Heart left ventricle (tissue), 16 donors: ENCODE results near the gene ADAM17. TPM values are rescaled to one million over a fixed set of nuclear protein-coding genes. Genes with fewer than 3 reads are reported as not detected.

Experiments used
- ATAC-seq, 4 donors: fragments of 200-7000 bp; cut with Tn5 transposase; one replicate each; pipeline ENCODE4 v1.9.1; 2020 to 2022; ENCODE audit warnings: moderate library complexity in 4 of 4, mild to moderate bottlenecking in 3 of 4, moderate number of reproducible peaks in 1 of 4
- DNase-seq, 5 donors: peaks; one replicate each; pipeline ENCODE4 v3.0.0-alpha.2; 2020
- H3K27ac ChIP-seq, 12 donors: fragments of 200-600 bp; sonication (generic) in 4 of 12; one replicate each; pipeline versions ENCODE4 v1.5.0 to v1.8.0; 2016 to 2022; ENCODE audit warnings: mild to moderate bottlenecking in 2 of 12
- H3K27me3 ChIP-seq, 9 donors: fragments of 200-600 bp; sonication (generic) in 2 of 9; one replicate each; pipeline versions ENCODE4 v1.5.1 to v1.8.0; 2016 to 2022; ENCODE audit warnings: mild to moderate bottlenecking in 3 of 9
- H3K36me3 ChIP-seq, 9 donors: fragments of 200-600 bp; sonication (generic) in 2 of 9; one replicate each; pipeline versions ENCODE4 v1.5.0 to v1.8.0; 2018 to 2022; ENCODE audit warnings: mild to moderate bottlenecking in 2 of 9
- H3K4me1 ChIP-seq, 12 donors: fragments of 200-600 bp; sonication (generic) in 4 of 12; one replicate each; pipeline versions ENCODE4 v1.5.0 to v1.8.0; 2016 to 2022; ENCODE audit warnings: mild to moderate bottlenecking in 3 of 12
- H3K4me3 ChIP-seq, 12 donors: fragments of 200-600 bp; sonication (generic) in 4 of 12; one replicate each; pipeline versions ENCODE4 v1.5.0 to v1.8.0; 2017 to 2022; ENCODE audit warnings: mild to moderate bottlenecking in 9 of 12, moderate library complexity in 4 of 12
- H3K9me3 ChIP-seq, 12 donors: fragments of 200-600 bp; sonication (generic) in 4 of 12; one replicate each; pipeline versions ENCODE4 v1.5.0 to v1.8.0; 2016 to 2022; ENCODE audit warnings: mild to moderate bottlenecking in 1 of 12
- CTCF ChIP-seq, 12 donors: fragments of 200-600 bp; sonication (generic) in 4 of 12; IDR thresholded peaks; one replicate each; pipeline versions ENCODE4 v1.5.0 to v1.8.0; 2018 to 2022; ENCODE audit warnings: antibody characterized with exemption in 12 of 12, mild to moderate bottlenecking in 5 of 12
- POLR2A ChIP-seq, 2 donors: fragments of 450-650 bp; IDR thresholded peaks; one replicate each; pipeline ENCODE4 v1.6.1; 2017; ENCODE audit warnings: antibody characterized with exemption in 2 of 2, mild to moderate bottlenecking in 2 of 2, moderate library complexity in 2 of 2
- WGBS, 4 donors: extraction: QIAGEN DNeasy Blood & Tissue Kit in 2 of 4; methylation state at CpG; one replicate each; pipeline versions ENCODE4 v1.1.5 to v1.1.7; 2013 to 2018; 5-methylcytosine and 5-hydroxymethylcytosine counted together
- intact Hi-C, 10 donors: fragments of 100-400 bp; cut with DNase I; formaldehyde crosslinking; loops; one replicate each; pipeline versions ENCODE4 v1.11.1 to v1.14.2; 2022
- polyA plus RNA-seq, 2 donors: library from polyadenylated mRNA; stranded (reverse); fragments of 200-250 nt; gene quantifications; one replicate each; pipeline ENCODE4 v1.2.3, GENCODE V29; 2013
- total RNA-seq, 9 donors: library from RNA; depleted of rRNA in 2 of 9; stranded (reverse); fragments of >200 nt in 2 of 9; fragmentation: NEBNext Ultra II Directional in 3 of 9; extraction: Animal tissue kit (Norgen Biotek cat#: 25700) in 3 of 9; gene quantifications; one replicate each; pipeline versions ENCODE4 v1.1.0 to v1.2.4, GENCODE V29; 2016 to 2023
- donor health status: ischemic (EF 13 %, LVEDD 7.1; RV severe dilation, severe dysfunction).
- donor health status: healthy with polysubstance abuse.
- donor health status: DM: no; HTN: yes; CAD: no.
- donor health status: DM: no; HTN: no; CAD: no.
- donor health status: ischemic (EF 25% LVEDD 6.9; RV normal size, moderate dysfunction).
- donor health status: ischemic (EF 25% LVEDD 5.7; RV mildly dilated, moderate dysfunction).
- donor health status: healthy.
- donor health status: DM: yes; HTN: yes; CAD: no.
- donor health status: ischemic (EF 35%, LVEDD 5.7; RV mildly dilated, moderate dysfunction).
- donor health status: nonischemic (EF 11% LVEDD 7.7; RV severe dilation, severe dysfunction).
- donor health status: DM: yes; HTN: yes; CAD: no.
- donor health status: PGD.
- donor health status: ischemic (EF 29% LVEDD 5.4; RV normal size, mild dysfunction).
- donor health status: nonischemic (EF 23%, LVEDD 6.1; RV moderate dilation, normal function).

Gene ADAM17
- total and polyA plus RNA-seq, 11 donors: 6.5 to 22.4 (median 15.0) TPM

DNA sequence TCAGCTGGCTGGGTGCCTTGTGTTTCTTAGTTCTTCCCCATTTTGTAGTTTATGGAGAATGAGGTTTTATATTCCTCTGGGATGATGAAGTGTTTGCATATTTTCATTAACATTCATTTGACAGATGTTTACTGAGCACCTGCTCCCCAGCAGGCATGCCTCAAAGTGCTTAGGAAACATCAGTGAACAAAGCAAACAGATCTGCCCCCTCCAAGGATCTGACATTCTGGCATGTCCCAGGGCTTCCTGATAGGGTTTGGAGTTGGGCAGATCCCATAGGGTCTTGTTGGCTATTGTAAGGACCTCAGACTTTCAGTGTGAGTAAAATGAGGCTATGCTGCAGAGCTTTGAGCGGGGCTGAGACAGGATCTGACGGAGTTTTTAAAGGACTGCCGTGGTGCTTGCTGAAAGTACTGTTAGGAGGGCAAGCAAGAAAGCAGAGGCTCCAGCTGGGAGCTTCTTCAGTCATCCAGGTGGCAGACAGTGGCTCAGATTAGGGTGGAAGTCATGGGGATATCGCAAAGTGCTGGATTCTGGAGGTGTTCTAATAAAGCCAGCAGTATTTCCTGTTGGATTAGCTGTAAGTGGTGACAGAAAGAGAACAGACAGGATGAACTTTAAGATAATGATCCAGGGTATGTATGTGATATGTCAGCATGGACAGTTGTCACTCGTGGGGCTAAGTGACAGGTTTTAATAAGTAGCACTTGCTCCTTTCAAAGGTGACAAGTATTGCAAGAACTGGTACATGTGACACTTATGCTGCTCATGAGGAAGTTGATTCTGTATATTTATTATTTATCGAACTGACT, 92.5 kb downstream of the ADAM17 start:
- H3K9me3 ChIP-seq: no peaks in the 10 kb centered on the region
- no peaks in the 10 kb centered on the region for H3K27me3 ChIP-seq
- no peak overlapping the region for H3K4me3 ChIP-seq
- no peak for DNase-seq
- TF ChIP-seq CTCF (IDR thresholded peaks at IDR 0.05) (no peak), POLR2A (IDR thresholded peaks at IDR 0.05) (no peak)
- intact Hi-C loops: no loop called here
- peaks cover 0 to 82% (median 50%) of the 10 kb centered on the region in 9 donors for H3K36me3 ChIP-seq
- ATAC-seq: no peak
- H3K4me1 ChIP-seq: peaks cover 0 to 7% (median 0%) of the 10 kb centered on the region in 12 donors
- WGBS, 4 donors: 73 to 76% (median 74%) methylated on average over 6 of the region's 6 CpGs
- no peak overlapping the region for H3K27ac ChIP-seq

- 75 to 94% (median 88%) methylated on average over 5 of the region's 5 CpGs for WGBS, 4 donors
- DNase-seq (no peak), ATAC-seq (no peak)
- Histone ChIP-seq H3K4me1 (peaks cover 0 to 7% (median 0%) of the 10 kb centered on the region in 12 donors), H3K36me3 (peaks cover 0 to 84% (median 53%) of the 10 kb centered on the region in 9 donors), H3K27me3 (no peaks in the 10 kb centered on the region), H3K27ac (no peak overlapping the region), H3K4me3 (no peak overlapping the region), H3K9me3 (no peaks in the 10 kb centered on the region)
- intact Hi-C loops: no loop called here
- TF ChIP-seq POLR2A (IDR thresholded peaks at IDR 0.05) (no peak), CTCF (IDR thresholded peaks at IDR 0.05) (no peak)
Observed at GRCh38 chr2:9462313-9462712, 93.3 kb downstream of the ADAM17 start.

GRCh38 chr2:9461079-9461478, 94.6 kb downstream of the ADAM17 start:
- TF ChIP-seq POLR2A (IDR thresholded peaks at IDR 0.05): no peak
- no peak for TF ChIP-seq CTCF (IDR thresholded peaks at IDR 0.05)
- no peaks in the 10 kb centered on the region for H3K9me3 ChIP-seq
- no peak overlapping the region for H3K27ac ChIP-seq
- no peaks in the 10 kb centered on the region for H3K27me3 ChIP-seq
- peaks cover 0 to 7% (median 0%) of the 10 kb centered on the region in 12 donors for H3K4me1 ChIP-seq
- peaks cover 0 to 95% (median 63%) of the 10 kb centered on the region in 9 donors for H3K36me3 ChIP-seq
- intact Hi-C loops: no loop called here
- WGBS, 4 donors: 91 to 96% (median 94%) methylated on average over 3 of the region's 3 CpGs
- ATAC-seq (no peak), DNase-seq (no peak)
- no peak overlapping the region for H3K4me3 ChIP-seq

DNA sequence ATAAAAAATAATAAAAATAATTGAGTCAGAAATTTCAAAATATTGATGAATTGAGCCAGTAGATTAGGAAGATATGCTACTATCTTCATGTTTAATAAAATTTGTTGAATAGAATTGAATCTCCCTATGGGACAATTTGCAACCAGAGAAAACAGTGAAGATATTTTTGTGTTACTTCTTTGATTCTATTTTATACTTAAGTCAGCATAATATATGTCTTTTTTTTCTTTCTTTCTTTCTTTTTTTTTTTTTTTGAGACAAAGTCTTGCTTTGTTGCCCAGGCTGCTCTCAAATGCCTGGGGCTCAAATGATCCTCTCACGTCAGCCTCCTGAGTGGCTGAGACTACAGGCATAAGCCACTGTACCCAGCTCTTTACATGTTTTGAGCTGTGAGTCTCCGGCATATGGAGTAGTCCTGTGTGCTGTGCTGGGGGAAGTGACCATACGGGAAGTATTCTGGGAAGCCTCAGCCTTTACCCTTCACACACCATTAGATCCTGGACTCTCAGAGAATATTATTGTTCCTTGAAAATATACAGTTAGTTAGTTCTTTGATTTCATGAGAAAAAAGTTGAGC, 95.1 kb downstream of the ADAM17 start:
- Histone ChIP-seq H3K4me3 (no peak overlapping the region), H3K27me3 (no peaks in the 10 kb centered on the region), H3K36me3 (peaks cover 0 to 96% (median 67%) of the 10 kb centered on the region in 9 donors), H3K4me1 (peaks cover 0 to 7% (median 0%) of the 10 kb centered on the region in 12 donors), H3K27ac (no peak overlapping the region), H3K9me3 (no peaks in the 10 kb centered on the region)
- intact Hi-C loops: no loop called here
- ATAC-seq (no peak), DNase-seq (no peak)
- WGBS, 4 donors: 92 to 99% (median 95%) methylated on average over 3 of the region's 3 CpGs
- TF ChIP-seq CTCF (IDR thresholded peaks at IDR 0.05): no peak
